ENCODE measurements around the gene LEUTX.
"Not testable (repeated sequence)": the region's sequence is repeated elsewhere in the genome, so short reads cannot be mapped to it uniquely, and the experiment has no call there.

LEUTX gene

GRCh38 chr19:39788244-39788643, 9.6 kb downstream of the LEUTX start:
- no peak for DNase-seq

DNA sequence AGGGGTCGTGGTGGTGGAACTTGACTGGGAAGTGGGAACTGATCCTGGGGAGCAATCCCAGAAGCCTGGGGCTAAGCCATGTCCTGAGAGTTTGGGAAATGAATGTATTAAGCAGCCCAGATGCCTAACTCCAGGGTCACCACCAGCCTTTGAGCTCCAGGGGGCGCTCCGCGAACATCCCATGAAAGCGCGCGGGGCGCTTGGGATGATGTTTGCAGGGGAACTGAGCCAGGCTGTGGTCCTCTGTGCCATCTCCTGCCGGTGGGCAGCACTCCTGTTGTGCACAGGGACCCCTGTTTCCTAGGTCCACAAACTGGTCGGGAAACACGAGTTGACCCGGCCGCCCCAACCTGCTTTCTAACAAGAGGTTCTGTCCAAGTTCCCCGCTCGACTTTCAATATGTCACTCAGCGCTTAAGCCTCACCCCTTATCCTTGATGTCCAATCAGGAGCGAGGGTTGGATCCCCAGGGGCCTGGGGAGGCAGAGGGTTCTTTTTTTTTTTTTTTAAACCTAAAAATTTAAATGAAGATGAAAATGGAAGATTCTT, 14.4 kb downstream of the LEUTX start:
- DNase-seq: peak; percentile 64

DNA sequence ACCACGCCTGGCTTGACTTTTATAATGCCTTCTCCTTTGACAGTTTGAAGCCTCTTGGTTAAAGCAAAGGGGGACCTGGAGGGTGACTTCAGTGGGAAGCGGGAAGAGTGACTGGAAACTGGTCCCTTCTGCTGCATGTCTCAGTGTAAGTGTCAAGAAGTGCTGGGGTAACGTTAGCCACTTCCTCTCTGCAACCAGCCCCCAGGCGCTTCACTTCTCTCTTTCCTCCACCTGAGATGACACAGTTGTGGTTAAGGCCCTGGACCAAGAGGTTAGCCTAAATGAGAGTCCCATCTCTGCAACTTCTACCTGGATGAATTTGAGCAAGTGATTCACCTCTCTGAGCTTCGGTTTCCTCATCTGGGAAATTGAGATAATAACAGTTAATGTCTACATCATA, 16.3 kb downstream of the LEUTX start:
- DNase-seq: no peak

GRCh38 chr19:39796000-39796498, 17.4 kb downstream of the LEUTX start:
- no peak for DNase-seq

GRCh38 chr19:39797083-39797482, 18.4 kb downstream of the LEUTX start:
- no peak for DNase-seq

GRCh38 chr19:39802958-39803357, 24.3 kb downstream of the LEUTX start:
- DNase-seq: no peak

DNA sequence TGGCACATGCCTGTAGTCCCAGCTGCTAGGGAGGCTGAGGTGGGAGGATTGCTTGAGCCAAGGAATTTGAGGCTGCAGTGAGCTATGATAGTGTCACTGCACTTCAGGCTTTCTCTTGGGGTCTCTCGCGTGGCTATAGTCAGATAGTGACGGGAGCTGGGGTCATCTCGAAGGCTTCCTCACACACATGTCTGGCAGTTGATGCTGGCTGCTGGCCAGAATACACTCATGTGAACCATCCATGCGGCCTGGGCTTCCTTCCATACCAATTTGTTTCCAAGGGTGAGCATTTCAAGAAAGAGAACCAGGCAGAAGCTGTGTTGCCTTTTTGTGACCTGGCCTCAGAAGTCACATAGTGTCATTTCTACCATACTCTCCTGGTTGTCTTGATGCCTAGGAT, 26.4 kb downstream of the LEUTX start:
- no peak for DNase-seq

GRCh38 chr19:39807846-39808364, 29.3 kb downstream of the LEUTX start:
- DNase-seq: no peak

- not testable (repeated sequence) for DNase-seq
Observed at GRCh38 chr19:39808688-39809087, 30.0 kb downstream of the LEUTX start.

DNA sequence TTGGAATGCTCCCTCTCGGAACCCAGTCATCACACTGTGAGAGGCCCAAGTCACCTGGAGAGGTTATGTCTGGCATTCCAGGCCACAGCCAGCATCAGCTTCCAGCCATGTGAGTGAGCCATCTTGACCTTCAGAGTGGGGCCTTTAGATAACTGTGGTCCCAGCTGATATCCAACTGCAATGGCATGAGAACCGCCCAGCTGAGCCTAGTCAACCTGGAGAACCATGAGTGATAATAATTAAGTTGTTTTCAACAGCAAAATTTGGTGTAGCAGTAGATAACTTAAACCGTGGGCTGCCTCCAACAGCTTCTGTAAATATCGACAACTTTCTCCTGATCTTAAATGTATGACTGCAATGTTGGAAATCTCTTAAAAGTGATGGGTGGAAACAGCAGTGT, 30.7 kb downstream of the LEUTX start:
- no peak for DNase-seq

DNA sequence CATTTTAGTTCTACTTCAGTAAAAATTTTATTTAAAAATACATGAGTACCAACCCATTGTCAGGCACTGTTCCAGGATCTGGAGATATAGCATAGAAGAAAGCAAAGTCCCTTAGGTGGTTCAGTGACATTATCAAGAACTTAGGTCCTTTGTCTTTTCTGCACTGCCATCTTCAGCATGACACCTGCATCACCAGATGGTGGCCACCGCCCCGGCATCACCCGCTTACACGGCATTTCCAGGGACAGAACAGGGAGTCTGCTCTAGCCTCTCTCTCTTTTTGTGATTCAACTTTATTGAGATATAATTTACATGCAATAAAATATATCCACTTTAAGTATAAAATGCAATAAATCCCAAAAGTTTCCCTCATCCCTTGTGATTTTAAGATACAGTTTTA, 31.8 kb downstream of the LEUTX start:
- no peak for DNase-seq

DNA sequence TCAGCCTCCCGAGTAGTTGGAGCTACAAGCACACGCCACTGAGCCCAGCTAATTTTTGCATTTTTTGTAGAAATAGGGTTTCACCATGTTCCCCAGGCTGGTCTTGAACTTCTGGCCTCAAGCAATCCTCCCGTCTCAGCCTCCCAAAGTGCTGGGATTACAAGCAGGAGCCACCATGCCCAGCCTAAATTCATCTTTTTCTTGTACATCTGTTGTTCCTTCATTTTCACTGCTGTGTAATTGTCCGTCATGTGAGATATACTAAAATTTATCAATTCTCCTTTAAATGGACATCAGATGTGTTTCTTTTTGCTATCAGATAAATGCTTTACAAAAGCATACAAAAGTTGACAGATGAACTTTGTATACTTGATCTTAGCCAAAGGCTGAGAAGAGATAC, 32.4 kb downstream of the LEUTX start:
- DNase-seq: no peak

GRCh38 chr19:39813264-39813993, 34.8 kb downstream of the LEUTX start:
- DNase-seq: no peak

DNA sequence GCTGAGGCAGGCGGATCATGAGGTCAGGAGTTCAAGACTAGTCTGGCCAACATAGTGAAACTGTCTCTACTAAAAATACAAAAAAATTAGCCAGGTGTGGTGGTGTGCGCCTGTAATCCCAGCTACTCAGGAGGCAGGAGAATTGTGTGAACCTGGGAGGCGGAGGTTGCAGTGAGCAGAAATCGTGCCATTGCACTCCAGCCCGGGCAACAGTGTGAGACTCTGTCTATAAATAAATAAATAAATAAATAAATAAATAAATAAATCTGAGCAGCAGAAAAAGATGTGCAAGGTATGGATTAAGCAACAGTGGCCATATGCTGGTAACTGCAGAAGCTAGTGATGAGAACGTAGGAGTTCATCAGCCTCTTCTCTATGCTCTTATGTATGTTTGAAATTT, 35.5 kb downstream of the LEUTX start:
- not testable (repeated sequence) for DNase-seq

DNA sequence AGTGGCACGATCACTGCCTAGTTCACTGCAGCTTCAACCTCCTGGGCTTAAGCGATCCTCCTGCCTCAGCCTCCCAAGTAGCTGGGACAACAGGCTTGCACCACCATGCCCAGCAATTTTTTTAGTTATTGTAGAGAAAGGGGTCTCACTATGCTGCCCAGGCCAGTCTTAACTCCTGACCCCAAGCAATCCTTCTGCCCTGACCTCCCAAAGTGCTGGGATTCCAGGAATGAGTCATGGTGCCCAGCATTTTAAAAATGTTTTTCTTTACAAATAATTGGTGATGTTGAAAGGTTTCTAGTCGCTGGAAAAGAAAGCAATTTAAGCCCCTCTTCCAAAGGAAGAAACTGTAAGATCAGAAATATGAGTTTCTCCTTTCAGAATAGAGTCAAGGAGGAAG, 35.9 kb downstream of the LEUTX start:
- DNase-seq: no peak

DNA sequence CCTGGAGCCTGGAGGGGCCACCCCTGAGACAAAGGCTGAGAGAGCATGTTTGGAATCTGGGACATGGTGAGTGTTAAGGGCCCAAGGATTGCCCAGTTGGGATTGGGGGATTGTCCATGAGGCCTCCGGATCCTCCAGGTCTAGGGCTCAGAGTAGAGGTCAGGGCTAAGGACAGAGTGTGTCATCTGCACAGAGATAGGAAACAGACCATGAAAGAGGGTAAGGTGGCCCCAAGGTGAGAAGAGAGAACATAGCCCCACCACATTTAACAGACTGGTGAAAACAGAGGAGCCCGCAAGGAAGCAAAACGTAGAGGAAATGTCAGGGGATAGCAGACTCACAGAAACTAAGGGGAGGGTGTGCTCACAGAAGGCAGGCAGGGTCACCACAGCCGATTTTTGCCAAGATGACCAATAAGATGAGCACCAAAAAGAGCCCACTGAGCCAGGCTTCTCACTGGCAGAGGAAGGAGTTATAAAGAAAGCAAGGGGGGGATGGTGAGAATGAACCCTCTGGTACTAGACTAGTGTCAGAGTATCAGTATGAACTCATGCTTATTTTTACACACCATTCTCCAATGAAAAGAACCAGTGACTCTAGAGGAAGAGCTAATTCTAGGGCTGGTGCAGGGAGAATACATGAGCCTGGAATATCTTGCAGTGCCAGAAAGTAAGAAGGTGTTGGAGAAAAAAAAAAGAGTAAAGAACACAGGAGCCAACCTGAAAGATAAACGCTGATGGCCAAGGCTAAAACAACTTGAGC, 37.8 kb downstream of the LEUTX start:
- no peak for DNase-seq

- no peak for DNase-seq
Observed at GRCh38 chr19:39817888-39818561, 39.4 kb downstream of the LEUTX start.

- no peak for DNase-seq
Observed at GRCh38 chr19:39818626-39819097, 40.0 kb downstream of the LEUTX start.

- no peak for DNase-seq
Observed at GRCh38 chr19:39819786-39820185, 41.1 kb downstream of the LEUTX start.

- no peak for DNase-seq
Observed at GRCh38 chr19:39820696-39821095, 42.0 kb downstream of the LEUTX start.

- no peak for DNase-seq
Observed at GRCh38 chr19:39823686-39824085, 45.0 kb downstream of the LEUTX start.

- DNase-seq: peak; percentile 90
Observed at GRCh38 chr19:39824143-39825092, 45.8 kb downstream of the LEUTX start.

All from inflammatory macrophage treated with lipopolysaccharide for 4 hours (primary cell).